NCI-H128 (cell line): Measurements from ENCODE around the gene RSPO4.
"Not testable (repeated sequence)": the region's sequence is repeated elsewhere in the genome, so short reads cannot be mapped to it uniquely, and the experiment has no call there.

Experiments
- DNase-seq: peaks from one replicate; lab custom pipeline; 2025; ENCODE audit not compliant: unreplicated experiment; lab: John Stamatoyannopoulos, UW

Gene RSPO4

DNA sequence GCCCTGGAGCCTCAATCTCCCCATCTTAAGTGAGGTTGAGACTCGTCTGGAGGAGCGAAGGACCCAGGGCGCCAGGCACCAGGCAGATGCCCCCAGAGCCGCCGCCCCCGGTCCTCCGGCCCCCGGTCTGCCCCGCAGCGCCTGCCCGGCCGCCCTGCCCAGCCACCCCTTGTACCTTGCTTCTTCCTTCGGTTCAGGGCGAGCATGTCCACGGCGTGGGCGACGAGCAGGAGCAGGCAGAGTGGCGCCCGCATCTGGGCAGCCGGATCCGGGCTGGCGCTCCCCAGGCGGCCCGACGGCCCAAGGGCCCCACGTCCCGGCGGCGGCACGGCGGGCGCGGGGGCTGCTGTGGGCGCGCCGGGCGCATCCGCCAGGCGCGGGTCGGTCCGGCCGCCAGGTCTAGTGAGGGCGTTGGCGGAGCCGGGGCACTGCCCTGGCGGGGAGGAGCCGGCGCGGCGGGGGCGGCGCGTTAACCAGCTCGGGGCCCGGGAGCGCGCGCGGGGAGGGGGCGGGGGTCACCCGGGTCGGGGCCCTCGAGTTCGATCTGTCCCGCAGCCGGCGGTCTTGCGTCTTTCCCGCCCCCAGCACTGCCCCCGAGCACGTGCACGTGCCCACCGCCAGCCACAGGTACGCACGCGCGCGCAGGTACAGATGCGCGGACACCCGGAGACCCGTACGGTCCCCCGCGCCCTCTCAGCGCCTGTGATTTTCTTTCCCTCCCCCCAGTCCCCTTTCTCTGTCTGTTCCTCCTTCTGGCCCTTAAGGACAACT is at the start of gene RSPO4:
Gene RSPO4 (minus strand): TSS at position 401 of the 771 bp plus-strand sequence. CDS start 147 bp downstream, at position 254.
- no peak for DNase-seq

DNA sequence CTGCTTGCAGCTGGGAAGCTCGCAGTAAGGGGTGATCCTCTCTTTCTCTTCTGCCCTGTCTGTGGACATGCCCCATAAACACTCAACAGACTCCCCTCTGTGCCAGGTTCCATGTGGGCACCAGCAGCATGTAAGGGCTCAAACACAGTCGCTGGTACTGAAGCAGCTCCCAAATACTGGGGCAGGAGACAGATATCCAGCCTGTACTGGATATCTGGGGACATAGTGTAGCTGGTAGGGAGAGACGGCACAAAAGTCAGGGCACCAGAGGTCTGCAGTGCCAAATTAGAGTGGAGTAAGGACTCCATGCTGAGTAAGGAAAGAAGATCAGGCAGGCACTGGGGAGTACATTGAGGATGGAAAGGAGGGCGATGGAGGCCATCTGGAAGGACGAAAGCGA is 48.3 kb upstream of the RSPO4 start:
- DNase-seq: no peak

DNA sequence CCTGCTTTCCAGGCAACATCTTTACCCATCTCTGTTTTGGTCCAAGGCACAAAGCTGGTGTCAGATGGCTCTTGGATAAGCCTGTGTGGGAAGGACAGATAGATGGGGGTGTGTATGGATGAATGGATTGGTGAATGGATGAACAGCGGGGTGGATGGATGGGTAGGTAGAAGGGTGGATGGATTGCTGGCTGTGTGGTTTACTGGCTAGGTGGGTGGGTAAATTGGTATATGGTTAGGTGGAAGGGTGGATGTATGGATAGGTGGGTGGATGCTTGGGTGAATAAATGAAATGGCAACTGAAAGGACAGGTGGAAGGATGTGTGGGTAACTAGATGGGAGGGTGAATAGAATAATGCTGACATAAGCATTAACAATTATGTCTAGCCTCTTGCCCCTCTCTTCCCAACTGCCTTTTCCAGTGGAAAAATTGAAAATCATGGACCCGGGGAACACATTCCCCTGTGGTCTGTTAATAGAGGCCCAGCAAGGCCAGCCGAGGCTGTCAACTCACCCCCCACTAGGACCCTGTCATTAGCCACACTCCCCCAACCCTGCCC is 43.8 kb upstream of the RSPO4 start:
- DNase-seq: no peak

DNA sequence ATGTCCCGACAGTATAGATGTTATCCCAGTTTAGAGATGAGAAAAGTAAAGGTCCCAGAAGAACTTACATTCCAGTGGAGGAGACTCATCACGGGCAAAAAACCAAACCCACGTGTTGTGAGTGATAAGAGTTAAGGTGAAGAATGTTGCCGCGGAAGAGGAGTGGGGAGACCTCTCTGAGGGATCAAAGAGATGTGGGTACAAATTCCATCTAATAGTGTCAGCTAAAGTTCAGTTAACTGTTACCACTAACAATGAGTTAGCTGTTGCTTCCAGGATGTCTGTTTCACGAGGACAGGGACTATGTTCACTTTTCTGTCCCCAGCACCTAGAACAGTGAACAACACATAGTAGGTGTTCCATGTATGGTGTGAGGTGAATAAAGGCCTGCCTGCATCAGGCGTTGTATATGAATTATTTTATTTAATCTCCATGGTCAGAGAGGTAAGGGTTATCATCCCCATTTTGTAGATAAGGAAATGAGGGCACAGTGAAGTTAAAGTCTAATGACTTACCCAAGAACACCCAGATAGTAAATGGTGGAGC is 39.8 kb upstream of the RSPO4 start:
- no peak for DNase-seq

DNA sequence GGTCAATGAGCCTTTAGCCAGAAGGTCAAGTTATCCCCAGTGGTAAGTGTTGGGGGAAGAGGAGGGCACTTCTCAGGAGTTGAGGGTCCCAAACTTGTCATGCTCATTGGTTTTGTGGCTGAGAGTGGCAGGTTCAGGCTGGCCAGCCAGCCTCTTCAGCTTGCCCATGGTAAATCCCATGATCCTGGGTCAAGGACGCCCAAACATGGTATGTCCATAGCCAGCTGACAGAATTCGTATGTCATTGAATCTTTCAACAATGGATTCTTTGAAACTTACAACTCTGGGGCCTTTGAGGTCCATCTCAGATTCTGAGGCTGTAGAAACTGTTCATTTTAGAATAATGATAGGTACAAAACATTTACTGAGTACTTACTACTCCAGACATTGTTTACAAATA is 36.1 kb upstream of the RSPO4 start:
- no peak for DNase-seq

DNA sequence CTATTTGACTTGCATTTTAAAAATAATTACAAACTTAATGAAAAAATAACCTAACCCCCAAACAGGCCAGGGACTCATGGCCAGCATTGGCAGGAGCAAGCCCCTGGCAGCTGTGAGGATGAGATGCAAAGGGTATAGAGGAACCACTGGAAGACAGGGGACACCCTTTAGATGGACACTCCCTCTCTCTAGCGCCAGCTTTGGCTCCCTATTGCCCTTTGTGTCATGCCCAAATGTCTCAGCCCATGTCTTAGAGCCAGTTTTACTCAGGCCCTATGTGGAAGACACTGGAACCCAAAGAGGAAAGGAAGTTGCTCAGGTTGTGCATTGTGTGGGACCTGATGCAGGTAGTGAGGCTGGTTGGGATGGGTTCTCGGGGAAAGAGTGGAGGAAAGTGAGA is 34.9 kb upstream of the RSPO4 start:
- DNase-seq: no peak

DNA sequence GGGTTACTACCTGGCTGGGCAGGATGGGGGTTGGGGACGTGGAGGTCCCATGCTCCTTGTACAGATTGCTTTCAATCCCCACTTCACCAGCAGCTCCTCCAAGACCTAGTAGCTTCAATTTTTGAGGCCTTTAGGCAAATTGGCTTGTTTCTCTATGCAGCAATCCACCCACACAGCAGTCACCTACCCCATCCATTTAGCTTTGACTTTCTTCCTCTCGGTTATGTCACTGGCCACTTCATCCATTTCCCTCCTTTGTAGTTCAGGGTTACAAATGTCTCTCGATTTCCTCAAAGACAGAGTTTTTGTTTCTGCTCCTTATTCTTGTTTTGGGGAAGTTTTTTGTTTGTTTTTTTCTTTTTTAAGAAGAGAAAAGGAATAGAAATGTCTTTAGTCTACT is 33.4 kb upstream of the RSPO4 start:
- no peak for DNase-seq

DNA sequence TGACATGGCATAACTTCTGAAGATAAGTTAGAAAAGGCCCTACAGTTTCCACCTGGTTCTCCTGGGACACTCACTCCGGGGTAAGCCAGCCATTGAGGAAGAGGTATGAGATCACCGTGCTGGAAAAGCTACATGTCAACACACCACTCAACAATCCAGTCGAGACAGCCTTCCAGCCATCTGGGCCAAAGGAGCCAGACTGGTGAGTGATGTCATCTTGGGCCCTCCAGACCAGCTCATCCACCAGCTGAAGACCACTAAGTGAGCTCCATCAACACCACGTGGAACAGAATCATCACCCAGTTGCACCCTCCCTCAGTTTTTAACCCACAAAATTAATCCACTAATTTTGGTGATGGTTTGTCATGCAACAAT is 32.3 kb upstream of the RSPO4 start:
- no peak for DNase-seq

DNA sequence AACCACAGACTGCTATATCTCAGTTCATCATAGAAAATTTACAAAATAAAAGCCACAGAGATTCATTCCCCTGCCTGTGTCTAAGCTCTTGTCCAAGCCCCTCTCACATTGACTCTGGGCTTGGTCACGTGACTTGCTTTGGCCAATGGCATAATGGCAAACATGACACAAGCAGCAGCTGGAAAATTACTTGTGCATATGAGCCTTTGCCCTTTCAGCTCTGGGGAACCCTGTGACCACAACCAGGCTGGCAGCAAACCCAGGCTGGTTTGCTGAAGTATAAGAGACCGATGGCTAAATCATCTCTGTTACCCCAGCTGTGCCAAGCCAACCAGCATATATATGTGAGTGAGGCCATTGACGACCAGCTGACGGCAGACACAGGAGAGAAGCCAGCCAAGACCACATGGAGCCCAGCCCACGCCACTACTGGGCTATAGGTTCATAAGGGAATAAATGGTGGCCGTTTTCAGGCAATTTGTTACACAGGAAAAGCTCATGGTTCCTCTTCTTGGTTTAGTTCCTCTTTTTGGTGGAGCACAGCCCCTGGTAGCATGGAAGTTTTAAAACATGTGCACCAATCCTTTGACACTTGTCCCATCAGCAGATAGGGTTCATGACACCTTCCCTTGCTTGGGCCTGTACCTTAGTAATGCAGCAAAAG is 31.8 kb upstream of the RSPO4 start:
- DNase-seq: no peak

DNA sequence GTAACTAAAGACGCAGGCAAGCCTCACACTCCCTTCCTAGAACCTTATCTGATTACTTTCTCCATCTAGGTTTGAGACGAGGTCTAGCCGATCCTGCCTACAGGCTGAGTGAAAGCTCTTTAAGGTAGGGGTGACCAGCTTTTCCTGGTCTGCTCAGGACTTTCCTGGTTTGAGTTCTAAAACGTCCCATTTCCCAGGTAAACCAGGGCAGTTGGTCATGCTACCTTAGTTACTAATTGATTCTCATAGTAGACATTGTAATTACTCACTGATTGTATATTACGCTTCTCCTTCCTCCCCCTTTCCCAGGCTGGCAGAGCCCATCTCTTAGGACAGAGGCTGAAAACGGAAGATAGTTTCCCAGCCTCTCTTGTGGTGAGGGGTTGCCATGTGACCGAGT is 27.9 kb upstream of the RSPO4 start:
- DNase-seq: no peak

DNA sequence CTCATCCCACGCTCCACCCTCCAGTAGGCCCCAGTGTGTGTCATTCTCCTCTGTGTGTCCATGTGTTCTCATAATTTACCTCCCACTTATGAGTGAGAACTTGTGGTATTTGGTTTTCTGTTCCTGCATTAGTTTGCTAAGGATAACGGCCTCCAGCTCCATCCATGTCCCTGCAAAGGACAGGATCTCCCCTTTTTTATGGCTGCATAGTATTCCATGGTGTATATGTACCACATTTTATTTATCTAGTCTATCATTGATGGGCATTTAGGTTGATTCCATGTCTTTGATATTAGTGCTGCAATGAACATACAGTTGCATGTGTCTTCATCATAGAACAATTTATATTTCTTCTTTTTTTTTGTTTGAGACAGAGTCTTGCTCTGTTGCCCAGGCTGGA is 24.1 kb upstream of the RSPO4 start:
- not testable (repeated sequence) for DNase-seq

DNA sequence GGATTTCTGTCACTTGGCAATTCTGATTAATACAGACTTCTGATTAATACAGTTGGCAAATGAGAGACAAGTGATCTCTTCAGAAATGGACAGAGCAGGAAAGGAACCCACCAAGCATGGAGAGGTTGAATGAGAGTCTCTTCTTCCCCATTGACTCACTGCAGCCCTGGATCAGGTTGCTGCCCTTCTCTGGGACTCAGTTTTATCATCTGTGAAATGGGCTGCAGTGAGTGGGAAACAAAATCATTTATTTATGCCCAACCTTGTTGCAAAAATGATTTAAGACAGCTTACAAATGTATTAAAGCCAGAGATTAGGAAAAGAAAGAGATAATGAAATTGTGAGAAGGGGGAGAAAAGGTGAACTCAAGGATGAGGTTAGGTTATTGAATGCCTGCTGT is 20.8 kb upstream of the RSPO4 start:
- DNase-seq: no peak

DNA sequence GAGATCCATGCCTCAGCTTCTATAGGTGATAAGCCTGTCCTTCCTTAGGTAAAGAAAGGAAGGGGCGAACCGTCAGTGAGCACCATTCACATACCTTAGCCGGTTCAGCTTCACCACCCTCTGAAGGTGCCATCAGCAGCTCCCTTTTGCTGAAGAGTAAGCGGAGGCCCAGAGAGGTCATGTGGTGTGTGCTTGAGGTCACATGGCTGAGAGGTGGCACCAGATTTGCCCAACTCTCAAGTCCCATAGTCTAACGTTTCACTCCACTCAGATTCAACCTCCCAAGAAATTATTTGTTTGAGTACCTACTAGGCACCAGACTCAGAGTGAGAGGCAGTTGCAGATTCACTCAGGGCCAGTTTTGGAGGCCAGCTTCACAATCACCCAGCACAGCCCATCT is 18.5 kb upstream of the RSPO4 start:
- DNase-seq: no peak

DNA sequence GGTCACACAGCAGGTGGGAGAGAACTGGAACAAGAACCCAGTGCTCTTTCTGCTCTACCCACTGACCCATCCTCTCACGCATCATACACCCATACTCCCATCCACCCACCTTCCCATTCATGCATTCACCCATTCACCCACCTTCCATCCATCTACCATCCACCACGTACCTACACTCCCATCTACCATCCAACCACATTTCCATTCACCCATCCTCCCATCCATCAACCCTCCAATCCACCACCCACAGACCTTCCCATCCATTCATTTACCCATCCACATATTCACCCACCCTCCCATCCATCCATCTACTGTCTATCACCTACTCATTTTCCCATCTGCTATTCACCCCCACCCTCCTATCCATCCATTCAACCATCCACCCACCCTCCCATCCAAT is 17.2 kb upstream of the RSPO4 start:
- no peak for DNase-seq

DNA sequence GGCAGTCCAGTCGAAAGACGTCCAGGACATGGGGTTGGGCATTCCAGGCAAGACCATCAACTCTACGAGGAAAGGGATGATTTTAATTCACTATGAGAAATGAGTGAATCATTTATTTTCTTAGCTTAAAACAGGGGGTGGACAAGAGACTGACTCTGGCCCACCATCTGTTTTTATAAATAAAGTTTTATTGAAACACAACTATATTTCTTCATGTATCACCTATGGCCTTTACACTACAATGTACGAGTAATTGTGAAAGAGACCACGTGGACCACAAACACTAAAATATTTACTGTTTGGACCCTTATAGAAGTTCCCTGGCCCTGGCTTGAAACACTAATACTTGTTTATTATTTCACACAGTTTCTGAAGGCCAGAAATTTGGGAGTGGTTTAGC is 15.6 kb upstream of the RSPO4 start:
- no peak for DNase-seq

DNA sequence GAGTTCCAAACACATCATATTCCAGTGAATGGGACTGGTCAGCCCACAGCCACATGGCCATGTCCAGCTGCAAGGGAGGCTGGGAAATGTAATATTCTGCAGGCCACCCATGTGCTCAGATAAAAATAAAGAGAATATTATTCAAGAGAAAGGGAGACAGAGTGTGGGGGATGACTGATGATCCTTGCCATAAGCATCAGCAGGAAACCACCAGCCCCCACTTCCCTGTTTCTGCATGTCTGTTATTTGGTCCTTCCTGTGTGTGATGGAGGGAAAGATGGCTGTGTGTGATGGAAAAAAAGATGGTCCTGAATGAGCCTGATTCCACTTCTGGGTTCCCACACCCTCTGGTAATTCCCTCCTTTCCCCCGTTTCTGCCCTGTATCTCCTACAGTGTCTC is 13.1 kb upstream of the RSPO4 start:
- no peak for DNase-seq

DNA sequence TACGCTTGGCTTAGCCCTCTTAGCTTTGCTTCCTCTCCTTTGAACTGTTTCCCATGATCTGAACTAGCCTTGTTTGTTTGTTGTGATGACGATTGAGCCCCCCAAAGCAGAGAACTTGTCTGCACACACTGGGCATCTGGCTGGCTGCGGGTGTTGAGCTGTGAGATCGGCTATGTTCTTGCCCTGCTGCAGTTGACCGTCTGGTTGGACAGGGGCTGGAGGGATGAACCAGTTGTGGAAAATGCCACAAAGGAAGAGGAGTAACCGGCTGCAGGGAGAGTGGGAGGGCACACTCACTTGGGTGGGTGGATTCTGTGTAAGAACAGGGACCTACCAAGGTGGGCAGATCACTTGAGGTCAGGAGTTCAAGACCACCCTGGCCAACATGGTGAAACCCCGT is 12.4 kb upstream of the RSPO4 start:
- DNase-seq: no peak

DNA sequence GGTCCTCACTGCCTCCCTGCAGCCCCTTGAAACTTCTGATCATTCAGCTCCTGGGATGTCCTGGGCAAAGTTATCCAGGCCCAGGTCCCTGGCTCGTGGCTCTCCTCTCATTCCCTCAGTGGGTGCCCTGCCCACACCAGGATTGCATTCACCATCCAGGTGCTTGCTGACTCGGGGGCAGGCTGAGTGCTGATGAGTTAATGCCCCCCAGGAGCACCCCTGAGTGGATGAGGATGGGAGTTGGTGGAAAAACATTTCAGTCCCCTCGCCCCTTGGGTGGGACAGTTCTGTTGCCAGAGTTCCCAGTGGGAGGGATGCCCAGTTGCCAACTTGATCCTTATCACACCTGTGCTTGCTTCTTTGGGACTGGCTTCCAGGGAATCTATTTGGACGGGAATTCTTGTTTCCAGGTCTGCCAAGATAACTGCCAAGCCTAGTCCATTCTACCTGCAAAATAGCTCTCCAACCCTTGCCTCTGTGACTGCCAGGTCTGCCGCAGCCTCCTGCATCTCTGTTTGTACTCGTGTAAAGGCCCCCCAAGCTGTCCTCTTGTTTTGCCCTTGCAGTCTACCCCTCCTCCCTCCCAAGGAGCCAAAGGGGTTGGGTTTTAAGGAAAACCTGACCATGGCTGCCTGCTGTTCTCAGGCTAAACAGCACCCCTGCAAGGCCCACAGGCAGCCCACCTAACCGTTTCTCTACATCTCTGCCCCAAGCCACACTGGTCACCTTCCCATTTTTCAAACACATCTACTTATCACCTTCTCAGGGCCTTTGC is 11.6 kb upstream of the RSPO4 start:
- DNase-seq: no peak

DNA sequence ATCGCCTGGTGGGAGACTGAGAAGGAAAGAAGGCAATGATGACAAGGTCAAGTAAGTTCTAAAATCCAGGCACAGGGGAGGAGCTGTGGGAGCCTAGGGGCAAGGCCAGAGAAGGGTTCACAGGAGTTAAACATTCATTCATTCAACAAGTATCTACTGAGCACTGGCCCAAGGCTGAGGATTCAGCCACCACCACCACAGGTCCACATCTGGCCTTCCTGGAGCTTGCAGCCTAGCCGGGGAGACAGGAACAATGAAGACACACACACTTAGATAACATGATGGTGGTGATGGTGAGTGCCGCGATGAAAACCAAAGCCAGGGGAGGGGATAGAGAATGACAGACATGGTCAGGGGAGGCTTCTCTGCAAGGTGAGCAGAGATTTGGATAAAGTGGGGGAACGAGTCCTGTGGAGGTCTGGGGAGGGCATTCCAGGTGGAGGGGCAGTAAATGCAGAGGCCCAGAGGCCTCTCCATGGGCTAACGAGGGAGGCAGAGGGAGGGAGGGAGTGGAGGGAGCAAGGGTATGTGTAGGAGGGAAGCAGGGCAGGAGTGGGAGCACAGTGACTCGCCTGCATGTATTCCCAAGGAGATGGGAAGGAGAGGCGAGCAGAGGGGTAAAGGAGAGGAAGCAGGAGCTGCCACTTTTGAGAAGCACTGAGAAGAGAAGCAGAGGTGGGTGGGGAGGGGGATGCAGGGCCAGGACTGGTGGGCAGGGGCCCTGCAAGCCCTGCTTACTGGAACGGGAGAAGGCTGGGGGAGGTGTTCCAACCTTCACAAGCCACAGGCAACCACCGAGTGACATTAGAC is 10.5 kb upstream of the RSPO4 start:
- DNase-seq: no peak

DNA sequence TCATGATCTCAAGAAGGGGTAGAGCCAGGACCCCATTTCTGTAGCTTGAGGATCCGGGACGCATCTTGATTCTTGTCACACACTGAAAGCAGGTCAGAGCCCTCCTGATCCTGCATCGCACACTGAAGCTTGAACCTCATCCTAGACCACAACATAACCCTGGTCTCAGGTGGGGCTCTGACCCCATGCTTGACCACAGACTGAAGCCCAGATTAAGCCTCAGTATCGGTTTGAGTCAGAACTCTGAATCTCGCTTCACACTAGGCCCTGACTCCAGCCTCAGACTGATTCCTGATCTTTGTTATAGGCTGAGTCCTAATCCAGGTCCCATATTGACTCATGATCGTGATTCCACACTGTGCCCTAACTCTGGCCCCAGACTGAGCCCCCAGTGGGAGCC is 8.5 kb upstream of the RSPO4 start:
- DNase-seq: no peak
